GM23248 (cell line): ENCODE results near the gene ZNF646. TPM values are rescaled to one million over a fixed set of nuclear protein-coding genes. Genes with fewer than 3 reads are reported as not detected.

ENCODE experiments used
- DNase-seq: peaks from one replicate; pipeline ENCODE4 v3.0.0-alpha.2; 2015
- H2AFZ ChIP-seq: fragments of 200-600 bp; sonication (generic); 2 replicates; pipeline ENCODE4 v1.6.1; 2016; ENCODE audit warnings: antibody characterized with exemption
- H3F3A ChIP-seq: fragments of 200-600 bp; sonication (generic); 2 replicates; pipeline ENCODE4 v1.6.1; 2016; ENCODE audit warnings: mild to moderate bottlenecking, antibody characterized with exemption, mixed run types; ENCODE audit not compliant: insufficient read depth
- H3K27ac ChIP-seq: fragments of 200-600 bp; sonication (generic); 2 replicates; pipeline ENCODE4 v1.5.1; 2016; ENCODE audit warnings: mild to moderate bottlenecking
- H3K27me3 ChIP-seq: fragments of 200-600 bp; sonication (generic); replicated peaks from 2 replicates; pipeline ENCODE4 v1.6.1; 2016; ENCODE audit warnings: mild to moderate bottlenecking; ENCODE audit not compliant: insufficient read depth
- H3K36me3 ChIP-seq: fragments of 200-600 bp; sonication (generic); 2 replicates; pipeline ENCODE4 v1.6.1; 2016; ENCODE audit warnings: low read depth, mild to moderate bottlenecking
- H3K4me1 ChIP-seq: fragments of 200-600 bp; sonication (generic); 2 replicates; pipeline ENCODE4 v1.6.1; 2016; ENCODE audit warnings: mild to moderate bottlenecking; ENCODE audit not compliant: insufficient read depth
- H3K4me2 ChIP-seq: fragments of 200-600 bp; sonication (generic); one replicate; pipeline ENCODE4 v1.6.1; 2016; ENCODE audit warnings: mild to moderate bottlenecking; ENCODE audit not compliant: unreplicated experiment
- H3K4me3 ChIP-seq: fragments of 200-600 bp; sonication (generic); 2 replicates; pipeline ENCODE4 v1.5.1; 2016; ENCODE audit warnings: mild to moderate bottlenecking
- H3K79me2 ChIP-seq: fragments of 200-600 bp; sonication (generic); 2 replicates; pipeline ENCODE4 v1.6.1; 2016; ENCODE audit warnings: mild to moderate bottlenecking; ENCODE audit not compliant: insufficient read depth
- H3K9ac ChIP-seq: fragments of 200-600 bp; sonication (generic); 2 replicates; pipeline ENCODE4 v1.6.1; 2016; ENCODE audit warnings: mild to moderate bottlenecking
- H3K9me2 ChIP-seq: fragments of 200-600 bp; sonication (generic); 2 replicates; pipeline ENCODE4 v1.6.1; 2016; ENCODE audit warnings: mixed run types, mild to moderate bottlenecking, moderate library complexity; ENCODE audit not compliant: insufficient read depth
- H3K9me3 ChIP-seq: fragments of 200-600 bp; sonication (generic); one replicate; pipeline ENCODE4 v1.6.1; 2017; ENCODE audit warnings: low read depth
- H4K20me1 ChIP-seq: fragments of 200-600 bp; sonication (generic); 2 replicates; pipeline ENCODE4 v1.6.0; 2016; ENCODE audit not compliant: insufficient read depth
- EZH2 ChIP-seq: fragments of 200-600 bp; sonication (generic); IDR thresholded peaks from 2 replicates; pipeline ENCODE4 v1.6.1; 2018; ENCODE audit warnings: antibody characterized with exemption, mild to moderate bottlenecking; ENCODE audit not compliant: insufficient read depth, poor library complexity, severe bottlenecking
- EZH2phosphoT487 ChIP-seq: fragments of 200-600 bp; sonication (generic); IDR thresholded peaks from 2 replicates; pipeline ENCODE4 v1.6.1; 2018; ENCODE audit warnings: antibody characterized with exemption, moderate library complexity, mild to moderate bottlenecking, low read depth; ENCODE audit not compliant: insufficient read depth
- WGBS, 2 experiments: methylation state at CpG; one replicate each; pipeline ENCODE4 v1.1.6; 2015 to 2017; ENCODE audit warnings: low lambda C conversion rate in 2 of 2, low coverage in 1 of 2; ENCODE audit errors: missing lambda C conversion rate in 2 of 2; 5-methylcytosine and 5-hydroxymethylcytosine counted together
- in situ Hi-C: fragments of 300-500 bp; cut with MboI; formaldehyde crosslinking; loops from 2 replicates; pipeline ENCODE4 v1.15.0; 2020
- polyA plus RNA-seq: library from polyadenylated mRNA; unstranded; fragments of >200 nt; fragmentation: Nextera tagmentation; extraction: Ambion mirVana; gene quantifications from 2 replicates; pipeline ENCODE4 v1.2.1, GENCODE V29; 2016
- total RNA-seq: library from RNA; depleted of rRNA; stranded (reverse); fragments of >200 nt; shearing (Covaris generic); gene quantifications from 2 replicates; pipeline ENCODE4 v1.2.3, GENCODE V29; 2014

Gene ZNF646
- total and polyA plus RNA-seq, 2 experiments from 2014 or later: 3.5 to 10.6 TPM

DNA sequence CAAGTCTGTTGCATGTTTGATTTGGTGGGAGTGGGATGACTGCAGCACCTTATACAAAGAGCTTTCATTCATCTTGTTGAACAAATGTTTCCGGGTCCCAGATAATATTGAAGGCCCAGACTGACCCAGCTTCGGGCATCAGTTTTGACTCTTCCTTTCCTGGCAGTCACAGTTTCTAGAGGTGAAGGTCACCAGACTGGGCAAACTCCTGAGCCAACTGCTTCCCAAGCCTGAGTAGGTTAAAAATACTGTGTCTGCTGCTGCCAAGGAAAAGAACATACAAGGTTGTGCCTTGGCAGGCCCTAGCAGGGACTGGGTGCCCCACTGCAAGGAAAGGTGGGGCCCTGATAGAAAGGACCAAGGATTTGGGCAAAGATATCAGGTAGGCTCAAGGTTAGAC is 38.5 kb downstream of the ZNF646 start:
- peaks cover 16% of the 10 kb centered on the region; the same call in 1 of the 2 replicates for H3K36me3 ChIP-seq
- no peak for DNase-seq
- H3K9me3 ChIP-seq: no peaks in the 10 kb centered on the region

DNA sequence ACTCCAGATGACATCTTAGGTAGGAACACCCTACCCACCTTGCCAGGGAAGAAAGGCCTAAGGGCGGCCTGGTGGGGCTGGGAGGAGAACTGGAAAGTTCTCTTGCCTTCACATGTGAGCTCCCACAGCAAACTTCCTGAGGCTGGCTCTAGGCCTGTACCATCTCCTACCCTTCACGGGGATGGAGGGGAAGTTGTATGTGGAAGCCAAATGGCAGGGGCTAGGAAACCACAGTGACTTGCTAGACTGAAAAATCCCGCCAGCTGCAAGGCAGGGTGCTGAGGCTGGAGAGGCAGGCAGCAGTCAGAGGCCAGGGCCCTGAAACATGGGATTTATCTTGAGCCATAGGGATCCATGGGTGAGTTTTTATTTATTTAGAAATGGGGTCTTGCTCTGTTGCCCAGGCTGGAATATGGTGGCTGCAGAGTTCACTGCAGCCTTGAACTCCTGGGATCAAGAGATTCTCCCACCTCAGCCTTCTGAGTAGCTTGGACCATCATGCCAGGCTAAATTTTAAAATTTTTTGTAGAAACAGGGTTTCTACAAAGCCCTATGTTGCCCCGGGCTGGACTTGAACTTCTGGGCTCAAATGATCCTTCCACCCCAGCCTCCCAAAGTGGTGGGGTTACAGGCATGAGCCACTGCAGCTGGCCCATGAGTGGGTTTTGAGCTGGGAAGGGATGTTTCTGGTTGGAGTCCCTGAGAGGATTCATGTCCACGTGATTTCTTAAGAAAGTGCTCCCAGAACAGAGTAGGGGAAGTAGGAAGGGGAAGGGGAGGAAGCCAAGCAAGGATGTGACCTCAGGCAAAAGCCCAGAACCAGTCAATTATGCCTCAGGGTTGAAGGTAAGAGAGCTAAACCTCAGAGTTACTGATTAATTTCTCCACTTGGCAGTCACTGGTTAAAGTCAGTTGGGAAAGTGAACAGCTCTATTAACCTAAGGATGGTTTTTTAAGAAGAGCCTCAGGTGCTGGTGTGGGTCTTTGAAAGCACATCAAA is 39.2 kb downstream of the ZNF646 start:
- Histone ChIP-seq H3K4me2 (no peak overlapping the region), H3F3A (peaks cover 19% of the 10 kb centered on the region), H3K4me1 (peaks cover 9% of the 10 kb centered on the region; the same call in 1 of the 2 replicates), H3K9ac (no peak overlapping the region), H3K36me3 (peaks cover 16% of the 10 kb centered on the region; the same call in 1 of the 2 replicates), H3K27ac (no peak overlapping the region), H2AFZ (no peak overlapping the region), H3K9me2 (no peaks in the 10 kb centered on the region), H3K9me3 (no peaks in the 10 kb centered on the region), H3K4me3 (no peak overlapping the region), H3K27me3 (no peaks in the 10 kb centered on the region), H4K20me1 (no peaks in the 10 kb centered on the region), H3K79me2 (peaks cover 22% of the 10 kb centered on the region)
- in situ Hi-C loops: no loop called here
- TF ChIP-seq EZH2 (no peak), EZH2phosphoT487 (no peak)
- 59 to 66% methylated on average over 5 of the region's 5 CpGs for WGBS, 2 experiments
- DNase-seq: no peak

More for the DNA sequence above, 38.5 kb downstream of the ZNF646 start:
- no peak for TF ChIP-seq EZH2phosphoT487
- TF ChIP-seq EZH2: no peak
- in situ Hi-C loops: no loop called here
- Histone ChIP-seq H3K27ac (no peak overlapping the region), H3K4me1 (0 out of 2 replicates have a peak, but pooled peaks cover 6% of the 10 kb centered on the region), H3K4me2 (no peak overlapping the region), H3K9ac (no peak overlapping the region), H2AFZ (no peak overlapping the region), H4K20me1 (no peaks in the 10 kb centered on the region), H3F3A (peaks cover 14% of the 10 kb centered on the region; the same call in 1 of the 2 replicates), H3K27me3 (no peaks in the 10 kb centered on the region), H3K4me3 (no peak overlapping the region), H3K9me2 (no peaks in the 10 kb centered on the region), H3K79me2 (peaks cover 24% of the 10 kb centered on the region)
- WGBS, 2 experiments: 73 to 80% methylated on average over 2 of the region's 2 CpGs

DNA sequence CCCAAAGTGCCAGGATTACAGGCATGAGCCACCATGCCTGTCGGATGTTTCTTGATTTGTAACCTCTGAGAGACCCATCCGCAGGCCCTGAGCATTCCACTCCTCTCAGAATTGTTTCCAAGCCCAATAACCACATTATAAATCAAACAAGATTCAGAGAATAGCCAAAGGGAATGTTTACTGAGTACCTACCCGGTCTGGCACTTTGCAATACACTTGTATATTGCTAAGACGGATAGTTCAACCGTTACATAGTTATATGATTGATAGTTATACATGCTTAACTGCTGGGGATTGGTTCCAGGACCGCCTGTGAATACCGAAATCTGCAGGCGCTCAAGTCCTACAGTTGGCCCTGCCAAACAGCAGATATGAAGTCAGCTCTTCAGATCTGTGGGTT is 40.2 kb downstream of the ZNF646 start:
- no peak overlapping the region for H3K4me3 ChIP-seq

DNA sequence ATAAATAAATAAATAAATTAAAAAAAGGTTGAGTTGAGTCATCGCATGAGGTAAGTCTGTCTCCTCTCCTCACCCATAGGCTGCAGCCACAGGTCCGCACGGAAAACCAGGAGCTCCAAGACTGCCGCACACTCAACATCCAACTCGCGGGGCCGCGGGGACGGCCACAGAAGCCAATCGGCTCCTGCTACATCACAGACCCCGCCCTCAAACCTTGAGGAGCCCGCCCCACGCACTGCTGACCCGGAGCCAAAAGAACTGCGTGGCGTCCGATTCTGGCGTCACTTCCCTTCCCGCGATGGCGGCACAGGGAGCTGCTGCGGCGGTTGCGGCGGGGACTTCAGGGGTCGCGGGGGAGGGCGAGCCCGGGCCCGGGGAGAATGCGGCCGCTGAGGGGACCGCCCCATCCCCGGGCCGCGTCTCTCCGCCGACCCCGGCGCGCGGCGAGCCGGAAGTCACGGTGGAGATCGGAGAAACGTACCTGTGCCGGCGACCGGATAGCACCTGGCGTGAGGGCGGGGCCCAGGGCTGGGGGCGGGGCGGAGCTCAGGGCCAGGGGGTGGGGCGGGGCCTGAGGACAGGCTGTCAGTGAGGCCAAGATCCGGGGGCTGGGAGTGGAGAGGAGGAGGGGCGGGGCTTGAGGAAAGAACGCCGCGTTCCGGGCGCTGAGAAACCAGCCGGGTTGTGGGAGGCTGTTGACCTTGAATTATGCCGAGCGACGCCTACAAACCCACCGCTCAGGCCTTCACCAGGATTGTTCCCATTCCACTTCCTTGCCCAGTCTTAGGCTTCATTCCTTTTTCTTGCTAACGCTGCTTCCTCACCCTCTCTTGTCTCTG is 43.4 kb downstream of the ZNF646 start, which contains the start of gene KAT8:
Gene KAT8, plus strand, starts transcription at position 281 of the 839 bp plus-strand sequence. Its CDS starts 18 bp downstream, at position 299.
- H4K20me1 ChIP-seq: no peaks in the 10 kb centered on the region
- H3K9me2 ChIP-seq: no peaks in the 10 kb centered on the region
- peak within 1 kb of the TSS; percentile 79 for H2AFZ ChIP-seq
- H3K9me3 ChIP-seq: no peaks in the 10 kb centered on the region
- peaks cover 21% of the 10 kb centered on the region for H3K79me2 ChIP-seq
- H3K36me3 ChIP-seq: peaks cover 22% of the 10 kb centered on the region
- peak within 1 kb of the TSS; percentile 99 for H3K27ac ChIP-seq
- peaks cover 13% of the 10 kb centered on the region for H3K4me1 ChIP-seq
- peak within 1 kb of the TSS; percentile 77 for H3K4me3 ChIP-seq
- H3F3A ChIP-seq: peaks cover 37% of the 10 kb centered on the region
- H3K9ac ChIP-seq: peak within 1 kb of the TSS; percentile 94
- TF ChIP-seq EZH2 (no peak), EZH2phosphoT487 (no peak)
- H3K27me3 ChIP-seq: no peaks in the 10 kb centered on the region
- in situ Hi-C loops: no loop called here
- peak within 1 kb of the TSS; percentile 96 for H3K4me2 ChIP-seq
- DNase-seq: peak; percentile 100
- 1% methylated on average over 30 to 64 of the region's 68 CpGs for WGBS, 2 experiments

More for the DNA sequence above, 40.2 kb downstream of the ZNF646 start:
- peaks cover 18% of the 10 kb centered on the region for H3K79me2 ChIP-seq
- no peaks in the 10 kb centered on the region for H3K9me3 ChIP-seq
- WGBS, 2 experiments: 44 to 46% methylated on average over 8 of the region's 8 CpGs
- H4K20me1 ChIP-seq: no peaks in the 10 kb centered on the region
- no peak for TF ChIP-seq EZH2phosphoT487
- no peak for TF ChIP-seq EZH2
- peaks cover 30% of the 10 kb centered on the region for H3F3A ChIP-seq
- H3K4me1 ChIP-seq: peaks cover 14% of the 10 kb centered on the region
- H3K9ac ChIP-seq: no peak overlapping the region
- no peak overlapping the region for H3K27ac ChIP-seq
- in situ Hi-C loops: no loop called here
- no peak for DNase-seq
- no peaks in the 10 kb centered on the region for H3K27me3 ChIP-seq
- no peak overlapping the region for H2AFZ ChIP-seq
- no peaks in the 10 kb centered on the region for H3K9me2 ChIP-seq
- H3K36me3 ChIP-seq: peaks cover 18% of the 10 kb centered on the region; the same call in 1 of the 2 replicates
- H3K4me2 ChIP-seq: no peak overlapping the region
